RWPE2 (cell line): ENCODE measurements around the gene PKNOX2.

Source experiments
- ATAC-seq: fragments of 200-7000 bp; cut with Tn5 transposase; 3 replicates; pipeline ENCODE4 v1.9.1; 2021; ENCODE audit warnings: low read depth
- DNase-seq: peaks from one replicate; pipeline ENCODE4 v3.0.0-alpha.2; 2020; ENCODE audit warnings: low spot score
- H3K27ac ChIP-seq: fragments of 450-650 bp; 2 replicates; pipeline ENCODE4 v1.5.1; 2017; ENCODE audit warnings: mild to moderate bottlenecking; ENCODE audit not compliant: poor library complexity, severe bottlenecking
- H3K27me3 ChIP-seq: fragments of 250-450 bp; sonication (Bioruptor Pico); 2 replicates; pipeline ENCODE4 v1.5.1; 2021; ENCODE audit warnings: mild to moderate bottlenecking, moderate library complexity; ENCODE audit not compliant: insufficient read depth, poor library complexity, severe bottlenecking
- H3K36me3 ChIP-seq: fragments of 250-450 bp; sonication (Bioruptor Pico); 2 replicates; pipeline ENCODE4 v1.5.1; 2020; ENCODE audit warnings: low read depth, mild to moderate bottlenecking, moderate library complexity
- H3K4me1 ChIP-seq: fragments of 250-450 bp; sonication (Bioruptor Pico); 2 replicates; pipeline ENCODE4 v1.5.1; 2021; ENCODE audit warnings: mild to moderate bottlenecking, moderate library complexity; ENCODE audit not compliant: insufficient read depth, poor library complexity, severe bottlenecking
- H3K4me3 ChIP-seq: fragments of 250-450 bp; sonication (Bioruptor Pico); 2 replicates; pipeline ENCODE4 v1.5.1; 2021; ENCODE audit warnings: mild to moderate bottlenecking, moderate library complexity; ENCODE audit not compliant: severe bottlenecking
- H3K9me3 ChIP-seq: fragments of 250-450 bp; sonication (Bioruptor Pico); 2 replicates; pipeline ENCODE4 v1.5.1; 2021; ENCODE audit warnings: mild to moderate bottlenecking, moderate library complexity; ENCODE audit not compliant: severe bottlenecking
- TF ChIP-seq, protein P1 (sequence below): fragments of 450-650 bp; IDR thresholded peaks from one replicate; pipeline ENCODE4 v1.5.1; 2017; ENCODE audit warnings: mild to moderate bottlenecking, moderate library complexity; ENCODE audit not compliant: poor library complexity, severe bottlenecking

PKNOX2 gene

DNA sequence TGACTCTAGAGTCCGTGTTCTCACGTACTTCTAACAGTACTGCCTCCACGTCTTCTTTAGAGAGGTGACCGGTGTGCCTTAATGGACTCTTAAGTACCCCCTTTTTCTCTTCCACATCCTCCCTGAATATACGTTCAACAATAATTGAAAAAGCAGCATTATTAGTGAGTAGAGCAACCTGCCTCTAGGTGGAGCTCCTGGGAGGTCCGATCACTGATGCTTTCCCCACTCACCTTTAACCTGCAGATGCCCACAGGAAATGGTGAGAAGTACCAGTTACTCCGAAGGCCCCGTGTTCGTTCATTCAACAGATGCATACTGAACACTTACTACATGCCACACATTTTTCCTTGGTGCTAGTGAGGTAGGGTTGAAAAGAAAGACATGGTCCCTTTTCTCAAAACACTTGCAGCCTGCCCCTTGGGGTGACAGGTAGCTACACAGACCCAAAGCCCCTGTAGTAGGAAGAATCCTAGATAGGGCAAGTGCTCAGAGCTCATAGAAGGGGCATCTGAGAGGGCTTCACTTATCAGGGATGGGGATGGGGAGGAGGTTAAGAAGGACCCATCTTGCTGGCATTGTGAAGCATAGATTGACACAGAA, 258.8 kb downstream of the PKNOX2 start:
- Histone ChIP-seq H3K36me3 (no peaks in the 10 kb centered on the region), H3K4me1 (no peaks in the 10 kb centered on the region), H3K27me3 (no peaks in the 10 kb centered on the region), H3K27ac (no peak overlapping the region), H3K9me3 (no peaks in the 10 kb centered on the region), H3K4me3 (no peak overlapping the region)
- ATAC-seq (no peak), DNase-seq (no peak)
- TF ChIP-seq, protein P1, sequence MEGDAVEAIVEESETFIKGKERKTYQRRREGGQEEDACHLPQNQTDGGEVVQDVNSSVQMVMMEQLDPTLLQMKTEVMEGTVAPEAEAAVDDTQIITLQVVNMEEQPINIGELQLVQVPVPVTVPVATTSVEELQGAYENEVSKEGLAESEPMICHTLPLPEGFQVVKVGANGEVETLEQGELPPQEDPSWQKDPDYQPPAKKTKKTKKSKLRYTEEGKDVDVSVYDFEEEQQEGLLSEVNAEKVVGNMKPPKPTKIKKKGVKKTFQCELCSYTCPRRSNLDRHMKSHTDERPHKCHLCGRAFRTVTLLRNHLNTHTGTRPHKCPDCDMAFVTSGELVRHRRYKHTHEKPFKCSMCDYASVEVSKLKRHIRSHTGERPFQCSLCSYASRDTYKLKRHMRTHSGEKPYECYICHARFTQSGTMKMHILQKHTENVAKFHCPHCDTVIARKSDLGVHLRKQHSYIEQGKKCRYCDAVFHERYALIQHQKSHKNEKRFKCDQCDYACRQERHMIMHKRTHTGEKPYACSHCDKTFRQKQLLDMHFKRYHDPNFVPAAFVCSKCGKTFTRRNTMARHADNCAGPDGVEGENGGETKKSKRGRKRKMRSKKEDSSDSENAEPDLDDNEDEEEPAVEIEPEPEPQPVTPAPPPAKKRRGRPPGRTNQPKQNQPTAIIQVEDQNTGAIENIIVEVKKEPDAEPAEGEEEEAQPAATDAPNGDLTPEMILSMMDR: peak; percentile 42

DNA sequence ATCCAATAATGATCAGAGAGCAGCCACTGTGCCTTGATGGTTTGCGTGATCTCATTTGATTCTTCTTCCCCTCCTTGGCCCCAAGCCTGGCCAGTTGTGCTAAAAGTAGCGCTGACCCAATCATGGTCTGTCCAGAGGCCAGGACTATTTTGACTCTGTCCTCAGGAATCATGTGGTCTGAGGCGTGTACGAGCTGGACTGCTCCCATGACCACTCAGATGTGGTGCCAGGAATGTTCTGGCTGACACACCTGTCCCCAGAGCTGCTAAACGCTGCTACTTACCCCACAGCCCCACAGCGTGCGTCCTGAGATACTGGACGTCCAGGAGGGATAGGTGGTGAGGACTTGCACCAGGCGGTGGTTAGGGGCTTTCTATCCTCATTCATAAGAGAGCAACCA, 261.1 kb downstream of the PKNOX2 start:
- H3K9me3 ChIP-seq: no peaks in the 10 kb centered on the region
- H3K36me3 ChIP-seq: no peaks in the 10 kb centered on the region
- ATAC-seq: no peak
- H3K27me3 ChIP-seq: no peaks in the 10 kb centered on the region
- H3K4me1 ChIP-seq: no peaks in the 10 kb centered on the region
- no peak overlapping the region for H3K4me3 ChIP-seq
- TF ChIP-seq, protein P1: no peak
- no peak for DNase-seq
- H3K27ac ChIP-seq: no peak overlapping the region

DNA sequence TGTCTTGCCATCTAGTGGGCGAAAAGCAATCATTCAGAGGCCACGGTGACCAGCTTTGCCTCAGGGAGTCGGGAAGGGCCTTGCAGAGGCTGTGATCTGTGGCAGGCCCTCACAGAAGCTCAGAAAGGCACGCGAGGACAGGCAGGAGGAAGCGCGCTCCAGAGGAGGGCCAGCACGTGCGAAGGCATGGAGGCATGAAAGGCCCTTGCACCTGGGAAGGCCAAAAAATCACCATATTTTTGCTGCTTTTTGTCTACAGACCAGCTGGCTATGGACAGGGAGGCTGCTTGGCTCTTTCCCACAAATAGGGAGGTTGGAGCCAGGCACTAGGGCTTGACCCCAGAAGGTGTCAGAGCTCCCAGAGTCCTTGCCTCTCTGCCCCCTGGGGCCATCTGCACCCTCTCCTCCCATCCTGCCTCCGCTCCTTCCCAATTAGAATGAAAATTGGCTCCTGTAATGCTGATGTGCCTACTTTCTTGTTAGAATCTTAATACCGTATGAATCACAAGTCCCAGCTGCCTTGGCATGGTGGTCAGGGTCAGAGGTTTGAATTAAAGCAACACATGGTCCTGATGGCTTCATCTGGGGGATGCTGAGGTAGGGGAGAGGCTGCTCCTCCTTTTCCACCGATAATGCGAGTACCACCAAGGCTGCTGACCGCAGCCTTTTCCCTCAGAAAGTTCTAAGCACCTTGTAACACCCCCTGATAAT, 262.4 kb downstream of the PKNOX2 start:
- no peaks in the 10 kb centered on the region for H3K27me3 ChIP-seq
- H3K4me3 ChIP-seq: no peak overlapping the region
- no peaks in the 10 kb centered on the region for H3K36me3 ChIP-seq
- TF ChIP-seq, protein P1: no peak
- no peak for ATAC-seq
- H3K9me3 ChIP-seq: no peaks in the 10 kb centered on the region
- DNase-seq: no peak
- H3K4me1 ChIP-seq: no peaks in the 10 kb centered on the region
- H3K27ac ChIP-seq: no peak overlapping the region

DNA sequence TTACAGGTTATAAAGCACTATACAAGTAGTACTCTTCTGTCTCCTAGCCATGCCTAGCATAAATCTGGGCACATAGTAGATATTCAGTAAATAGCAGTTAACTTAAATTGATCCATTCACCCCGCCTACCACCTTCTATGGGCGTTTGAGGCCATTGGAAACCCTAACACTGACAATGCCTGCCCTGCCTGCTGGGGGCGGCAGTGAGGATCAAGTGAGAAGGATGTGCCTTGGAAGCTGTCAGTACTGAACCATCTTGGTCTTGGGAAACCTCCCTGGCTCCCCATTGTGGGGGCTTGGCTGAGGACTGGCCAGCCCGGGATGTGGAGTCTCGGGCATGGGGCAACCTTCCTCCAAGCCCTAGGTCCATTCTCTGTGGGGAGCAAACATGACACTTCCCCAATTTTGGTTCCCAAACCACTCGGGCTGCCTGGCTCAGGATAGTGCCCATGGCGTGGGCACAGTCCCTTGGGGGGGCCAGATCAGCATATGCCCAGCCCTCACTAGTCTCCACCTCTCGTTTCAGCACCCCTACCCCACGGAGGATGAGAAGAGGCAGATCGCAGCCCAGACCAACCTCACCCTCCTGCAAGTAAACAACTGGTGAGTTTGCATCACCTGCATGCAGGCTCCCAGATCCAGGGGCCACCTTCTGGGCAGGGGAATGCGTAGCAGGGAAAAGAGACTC, 264.1 kb downstream of the PKNOX2 start:
- Histone ChIP-seq H3K9me3 (no peaks in the 10 kb centered on the region), H3K27me3 (no peaks in the 10 kb centered on the region), H3K4me1 (no peaks in the 10 kb centered on the region), H3K36me3 (no peaks in the 10 kb centered on the region), H3K4me3 (no peak overlapping the region), H3K27ac (no peak overlapping the region)
- DNase-seq (no peak), ATAC-seq (no peak)
- TF ChIP-seq, protein P1: no peak
